OCI-LY1 (cell line): ENCODE measurements around the gene INSM1.

ENCODE experiments used
- CTCF ChIP-seq: fragments of 200-600 bp; sonication (generic), shearing (Covaris generic); IDR thresholded peaks from 2 replicates; pipeline ENCODE4 v1.5.1; 2017; ENCODE audit warnings: mild to moderate bottlenecking, antibody characterized with exemption, low read length, moderate library complexity, mixed read lengths
- EZH2 ChIP-seq: fragments of 200-600 bp; sonication (generic), shearing (Covaris generic); IDR thresholded peaks from 2 replicates; pipeline ENCODE4 v1.8.0; 2017; ENCODE audit warnings: borderline replicate concordance, mixed run types, mild to moderate bottlenecking, antibody characterized with exemption, low read length, moderate library complexity, mixed read lengths

GRCh38 chr20:20413810-20414281, 45.9 kb downstream of the INSM1 start:
- TF ChIP-seq CTCF (no peak), EZH2 (no peak)
